ENCODE measurements around the gene ELSPBP1. TPM values are rescaled to one million over a fixed set of nuclear protein-coding genes. Genes with fewer than 3 reads are reported as not detected.
"Not testable (repeated sequence)": the region's sequence is repeated elsewhere in the genome, so short reads cannot be mapped to it uniquely, and the experiment has no call there.

ELSPBP1 gene
- not detected for total RNA-seq
- not detected for total RNA-seq (2013)

- 61% methylated on average over 5 of the region's 5 CpGs for WGBS (ENCODE audit: insufficient coverage)
- TF ChIP-seq, protein P1, sequence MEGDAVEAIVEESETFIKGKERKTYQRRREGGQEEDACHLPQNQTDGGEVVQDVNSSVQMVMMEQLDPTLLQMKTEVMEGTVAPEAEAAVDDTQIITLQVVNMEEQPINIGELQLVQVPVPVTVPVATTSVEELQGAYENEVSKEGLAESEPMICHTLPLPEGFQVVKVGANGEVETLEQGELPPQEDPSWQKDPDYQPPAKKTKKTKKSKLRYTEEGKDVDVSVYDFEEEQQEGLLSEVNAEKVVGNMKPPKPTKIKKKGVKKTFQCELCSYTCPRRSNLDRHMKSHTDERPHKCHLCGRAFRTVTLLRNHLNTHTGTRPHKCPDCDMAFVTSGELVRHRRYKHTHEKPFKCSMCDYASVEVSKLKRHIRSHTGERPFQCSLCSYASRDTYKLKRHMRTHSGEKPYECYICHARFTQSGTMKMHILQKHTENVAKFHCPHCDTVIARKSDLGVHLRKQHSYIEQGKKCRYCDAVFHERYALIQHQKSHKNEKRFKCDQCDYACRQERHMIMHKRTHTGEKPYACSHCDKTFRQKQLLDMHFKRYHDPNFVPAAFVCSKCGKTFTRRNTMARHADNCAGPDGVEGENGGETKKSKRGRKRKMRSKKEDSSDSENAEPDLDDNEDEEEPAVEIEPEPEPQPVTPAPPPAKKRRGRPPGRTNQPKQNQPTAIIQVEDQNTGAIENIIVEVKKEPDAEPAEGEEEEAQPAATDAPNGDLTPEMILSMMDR (IDR thresholded peaks at IDR 0.05): no peak
- H3K27ac Mint-ChIP-seq: no peak within 1 kb of the TSS
These were observed at the start of gene ELSPBP1 for GRCh38 chr19:47994209-47994802. ELSPBP1 (plus strand) TSS chr19:47994632; CDS start chr19:48008668, 14,036 bp downstream.

DNA sequence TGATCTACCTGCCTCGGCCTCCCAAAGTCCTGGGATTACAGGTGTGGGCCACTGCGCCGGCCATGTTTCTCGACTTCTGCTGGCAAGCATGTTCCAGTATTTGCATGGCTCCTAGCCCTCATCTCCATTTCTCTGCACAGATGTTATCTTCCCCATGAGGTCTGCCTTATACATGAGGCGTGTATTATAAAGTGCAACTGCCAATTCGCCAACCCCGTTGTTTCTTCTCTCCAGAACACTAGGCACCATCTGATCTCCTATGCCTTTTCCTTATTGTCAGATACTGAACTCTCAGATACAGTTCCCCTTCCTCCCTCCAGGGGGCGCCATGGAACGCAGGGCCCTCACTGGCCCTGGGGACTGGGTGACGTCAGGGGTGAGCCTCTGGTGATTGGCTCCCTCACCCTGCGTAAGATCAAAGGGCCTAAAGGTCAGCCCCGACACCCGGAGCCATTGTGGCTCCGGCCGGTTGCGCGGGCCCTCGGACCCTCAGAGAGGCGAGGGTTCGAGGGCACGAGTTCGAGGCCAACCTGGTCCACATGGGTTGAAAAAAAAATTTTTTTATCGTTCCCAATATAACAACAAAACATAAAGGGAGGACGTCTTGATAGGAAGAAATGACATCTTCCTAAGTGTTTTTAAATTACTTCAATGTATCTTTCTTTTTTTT lies 44.4 kb upstream of the ELSPBP1 start:
- H3K9me3 Mint-ChIP-seq; H3K4me3 ChIP-seq (ENCODE audit: low read length); intact Hi-C loops (cut with micrococcal nuclease); H3K27me3 ChIP-seq (ENCODE audit: control insufficient read depth, insufficient read depth, low read length); H3K4me3 Mint-ChIP-seq; H3K4me1 Mint-ChIP-seq; DNase-seq; H3K4me1 ChIP-seq (ENCODE audit: control insufficient read depth, insufficient read depth, low read length); H3K27ac Mint-ChIP-seq; ATAC-seq; H3K27ac ChIP-seq (ENCODE audit: low read length); H3K36me3 ChIP-seq (ENCODE audit: control insufficient read depth, insufficient read depth, low read length); H3K9me3 ChIP-seq (ENCODE audit: control insufficient read depth, insufficient read depth, low read length); H3K27me3 Mint-ChIP-seq (ENCODE audit: low read depth in 2 of 2); H3K36me3 Mint-ChIP-seq: not testable (repeated sequence)
- 90% methylated on average over 16 of the region's 24 CpGs for WGBS (ENCODE audit: insufficient coverage)

More at GRCh38 chr19:47994209-47994802, at the start of gene ELSPBP1:
- H3K36me3 Mint-ChIP-seq: no peaks in the 10 kb centered on the region
- peaks cover 2% of the 10 kb centered on the region for H3K27me3 ChIP-seq (ENCODE audit: control insufficient read depth, insufficient read depth, low read length)
- intact Hi-C loops (cut with micrococcal nuclease): no loop called here
- ATAC-seq: no peak
- no peak within 1 kb of the TSS for H3K4me3 ChIP-seq (ENCODE audit: low read length)
- no peaks in the 10 kb centered on the region for H3K4me1 ChIP-seq (ENCODE audit: control insufficient read depth, insufficient read depth, low read length)
- no peak within 1 kb of the TSS for H3K4me3 Mint-ChIP-seq
- no peak within 1 kb of the TSS for H3K27ac ChIP-seq (ENCODE audit: low read length)
- H3K36me3 ChIP-seq (ENCODE audit: control insufficient read depth, insufficient read depth, low read length): no peaks in the 10 kb centered on the region
- H3K4me1 Mint-ChIP-seq: no peaks in the 10 kb centered on the region
- H3K9me3 Mint-ChIP-seq: no peaks in the 10 kb centered on the region
- H3K9me3 ChIP-seq (ENCODE audit: control insufficient read depth, insufficient read depth, low read length): no peaks in the 10 kb centered on the region
- no peak for DNase-seq
- peaks cover 20 to 26% of the 10 kb centered on the region in 2 donors for H3K27me3 Mint-ChIP-seq (ENCODE audit: low read depth in 2 of 2)

- H3K9me3 Mint-ChIP-seq; H3K27ac Mint-ChIP-seq; H3K27ac ChIP-seq (ENCODE audit: low read length); H3K36me3 Mint-ChIP-seq; H3K4me1 ChIP-seq (ENCODE audit: control insufficient read depth, insufficient read depth, low read length); H3K4me3 ChIP-seq (ENCODE audit: low read length); H3K27me3 Mint-ChIP-seq (ENCODE audit: low read depth in 2 of 2); H3K9me3 ChIP-seq (ENCODE audit: control insufficient read depth, insufficient read depth, low read length); ATAC-seq; H3K4me3 Mint-ChIP-seq; H3K36me3 ChIP-seq (ENCODE audit: control insufficient read depth, insufficient read depth, low read length); H3K27me3 ChIP-seq (ENCODE audit: control insufficient read depth, insufficient read depth, low read length); DNase-seq; H3K4me1 Mint-ChIP-seq; intact Hi-C loops (cut with micrococcal nuclease): not testable (repeated sequence)
- no CpG with 5 or more reads among the region's 21 CpGs for WGBS (ENCODE audit: insufficient coverage)
These were observed 42.3 kb upstream of the ELSPBP1 start for GRCh38 chr19:47952132-47952531.

DNA sequence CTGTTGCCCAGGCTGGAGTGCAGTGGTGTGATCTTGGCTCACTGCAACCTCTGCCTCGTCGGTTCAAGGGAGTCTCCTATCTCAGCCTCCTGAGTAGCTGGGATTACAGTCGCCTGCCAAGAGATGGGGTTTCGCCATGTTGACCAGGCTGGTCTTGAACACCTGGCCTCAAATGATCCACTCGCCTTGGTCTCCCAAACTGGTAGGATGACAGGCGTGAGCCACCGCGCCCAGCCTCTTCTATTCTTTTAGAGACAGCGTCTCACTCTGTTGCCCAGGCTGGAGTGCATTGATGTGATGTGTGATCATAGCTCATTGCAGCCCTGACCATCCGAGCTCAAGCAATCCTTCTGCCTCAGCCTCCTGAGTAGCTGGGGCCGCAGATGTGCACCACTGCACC lies 38.5 kb upstream of the ELSPBP1 start:
- H3K4me1 ChIP-seq (ENCODE audit: control insufficient read depth, insufficient read depth, low read length); DNase-seq; H3K27ac Mint-ChIP-seq; H3K4me3 ChIP-seq (ENCODE audit: low read length); H3K27me3 ChIP-seq (ENCODE audit: control insufficient read depth, insufficient read depth, low read length); H3K9me3 Mint-ChIP-seq; H3K36me3 Mint-ChIP-seq; H3K4me3 Mint-ChIP-seq; H3K36me3 ChIP-seq (ENCODE audit: control insufficient read depth, insufficient read depth, low read length); ATAC-seq; H3K27ac ChIP-seq (ENCODE audit: low read length); intact Hi-C loops (cut with micrococcal nuclease); H3K4me1 Mint-ChIP-seq; H3K9me3 ChIP-seq (ENCODE audit: control insufficient read depth, insufficient read depth, low read length): not testable (repeated sequence)
- 92% methylated on average over 6 of the region's 11 CpGs for WGBS (ENCODE audit: insufficient coverage)
- peaks cover under 1 to 10% of the 10 kb centered on the region in 2 donors for H3K27me3 Mint-ChIP-seq (ENCODE audit: low read depth in 2 of 2)

DNA sequence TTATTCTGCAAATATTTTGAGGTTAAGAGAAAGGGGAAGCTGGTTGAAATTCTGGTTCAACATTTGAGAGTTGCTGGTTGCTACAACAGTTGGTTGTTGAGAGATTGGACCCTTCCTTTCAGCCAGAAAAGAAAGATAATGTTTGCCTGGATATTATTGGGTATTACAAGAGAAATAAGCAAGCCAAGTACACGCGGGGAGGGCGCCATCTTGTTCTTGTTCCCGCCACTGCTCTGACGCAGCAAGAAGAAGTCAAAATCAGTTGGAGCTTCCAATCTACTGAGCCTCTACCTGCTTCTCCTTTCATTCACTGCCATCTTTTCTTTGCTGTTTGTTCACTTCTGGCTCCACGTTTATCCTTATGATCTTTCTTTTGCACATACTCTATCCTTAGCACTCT lies 20.9 kb upstream of the ELSPBP1 start:
- peaks cover 19 to 30% of the 10 kb centered on the region in 2 donors for H3K27me3 Mint-ChIP-seq (ENCODE audit: low read depth in 2 of 2)
- Histone ChIP-seq H3K27me3 (ENCODE audit: control insufficient read depth, insufficient read depth, low read length) (no peaks in the 10 kb centered on the region), H3K4me1 (ENCODE audit: control insufficient read depth, insufficient read depth, low read length) (no peaks in the 10 kb centered on the region), H3K27ac (ENCODE audit: low read length) (no peak overlapping the region), H3K36me3 (ENCODE audit: control insufficient read depth, insufficient read depth, low read length) (no peaks in the 10 kb centered on the region), H3K4me3 (ENCODE audit: low read length) (no peak overlapping the region), H3K9me3 (ENCODE audit: control insufficient read depth, insufficient read depth, low read length) (no peaks in the 10 kb centered on the region)
- TF ChIP-seq, protein P1 (IDR thresholded peaks at IDR 0.05): no peak
- DNase-seq (no peak), ATAC-seq (no peak)
- H3K9me3 Mint-ChIP-seq: no peaks in the 10 kb centered on the region
- H3K27ac Mint-ChIP-seq: no peak overlapping the region
- no peak overlapping the region for H3K4me3 Mint-ChIP-seq
- no peaks in the 10 kb centered on the region for H3K36me3 Mint-ChIP-seq
- H3K4me1 Mint-ChIP-seq: no peaks in the 10 kb centered on the region
- 83% methylated on average over 6 of the region's 6 CpGs for WGBS (ENCODE audit: insufficient coverage)
- intact Hi-C loops (cut with micrococcal nuclease): no loop called here

All from natural killer cell (primary cell).